Mammary epithelial cell (primary cell): ENCODE results near the gene TXNIP.

ENCODE experiments used
- CTCF ChIP-seq, 2 donors: IDR thresholded peaks in 1 of 2; conservative IDR thresholded peaks in 1 of 2; 2 replicates each; pipeline ENCODE4 v1.5.1; 2011 to 2012; ENCODE audit warnings: inconsistent platforms in 2 of 2, low read length in 2 of 2, mild to moderate bottlenecking in 2 of 2, control low read depth in 1 of 2, low read depth in 1 of 2; ENCODE audit not compliant: insufficient read depth in 1 of 2; ENCODE audit errors: extremely low read depth in 1 of 2
- EZH2 ChIP-seq: IDR thresholded peaks from 2 replicates; pipeline ENCODE4 v1.6.1; 2012; ENCODE audit warnings: low read length, inconsistent platforms, borderline replicate concordance

- TF ChIP-seq CTCF (conservative IDR thresholded peaks at IDR 0.05 in 1 of 2, IDR thresholded peaks at IDR 0.05 in 1 of 2; ENCODE audit: extremely low read depth in 1 of 2, insufficient read depth in 1 of 2, low read depth in 1 of 2, low read length in 2 of 2) (no peak), EZH2 (no peak)
These were observed 3.3 kb downstream of the TXNIP start for GRCh38 chr1:145992958-145993617.
